ENCODE measurements around the gene ZBTB17. TPM values are rescaled to one million over a fixed set of nuclear protein-coding genes. Genes with fewer than 3 reads are reported as not detected.

Gene ZBTB17
- total and polyA plus RNA-seq, 5 donors from 2014 or later, result 13.5 to 93.0 (median 18.1) TPM

- DNase-seq (no peak), ATAC-seq (ENCODE audit: low read depth in 2 of 2) (no peak)
- Mint-ChIP-seq H3K36me3 (peaks cover 10% of the 10 kb centered on the region), H3K9me3 (peaks cover 0 to 1% (median 0%) of the 10 kb centered on the region in 7 donors), H3K27ac (no peak overlapping the region), H3K4me3 (no peak overlapping the region), H3K4me1 (peaks cover 34 to 77% (median 54%) of the 10 kb centered on the region in 4 donors), H3K27me3 (no peaks in the 10 kb centered on the region)
- H3K27ac ChIP-seq (ENCODE audit: insufficient read depth, low read length, poor library complexity, severe bottlenecking), result no peak overlapping the region
- H3K4me1 ChIP-seq (ENCODE audit: control insufficient read depth, insufficient read depth, low read length, poor library complexity, severe bottlenecking), result peaks cover 22% of the 10 kb centered on the region
- H3K9me3 ChIP-seq (ENCODE audit: control insufficient read depth in 2 of 2, low read length in 2 of 2), result no peaks in the 10 kb centered on the region
- H3K36me3 ChIP-seq (ENCODE audit: control insufficient read depth, insufficient read depth, low read length), result peaks cover 4% of the 10 kb centered on the region
- no peaks in the 10 kb centered on the region for H3K27me3 ChIP-seq (ENCODE audit: control insufficient read depth, insufficient read depth, low read length)
- no peak overlapping the region for H3K4me3 ChIP-seq (ENCODE audit: low read depth, low read length)
These were observed 15.1 kb downstream of the ZBTB17 start for GRCh38 chr1:15960808-15961207.

GRCh38 chr1:15959827-15960446, 16.0 kb downstream of the ZBTB17 start:
- no peak overlapping the region for H3K27ac ChIP-seq (ENCODE audit: insufficient read depth, low read length, poor library complexity, severe bottlenecking)
- Mint-ChIP-seq H3K27me3 (no peaks in the 10 kb centered on the region), H3K4me1 (peaks cover 29 to 74% (median 49%) of the 10 kb centered on the region in 4 donors), H3K4me3 (peak overlapping the region in 1 of 4 donors; percentile 20), H3K36me3 (peaks cover 10% of the 10 kb centered on the region), H3K27ac (peak overlapping the region; percentile 23 to 79 (median 46)), H3K9me3 (peaks cover 0 to 1% (median 0%) of the 10 kb centered on the region in 7 donors)
- H3K4me1 ChIP-seq (ENCODE audit: control insufficient read depth, insufficient read depth, low read length, poor library complexity, severe bottlenecking), result peaks cover 14% of the 10 kb centered on the region
- H3K36me3 ChIP-seq (ENCODE audit: control insufficient read depth, insufficient read depth, low read length), result peaks cover 4% of the 10 kb centered on the region
- ATAC-seq (ENCODE audit: low read depth in 2 of 2) (no peak), DNase-seq (no peak)
- H3K27me3 ChIP-seq (ENCODE audit: control insufficient read depth, insufficient read depth, low read length), result no peaks in the 10 kb centered on the region
- H3K4me3 ChIP-seq (ENCODE audit: low read depth, low read length), result no peak overlapping the region
- H3K9me3 ChIP-seq (ENCODE audit: control insufficient read depth in 2 of 2, low read length in 2 of 2), result no peaks in the 10 kb centered on the region

GRCh38 chr1:15959424-15959823, 16.5 kb downstream of the ZBTB17 start:
- ATAC-seq (ENCODE audit: low read depth in 2 of 2) (no peak), DNase-seq (no peak)
- peaks cover 4% of the 10 kb centered on the region for H3K36me3 ChIP-seq (ENCODE audit: control insufficient read depth, insufficient read depth, low read length)
- H3K4me1 ChIP-seq (ENCODE audit: control insufficient read depth, insufficient read depth, low read length, poor library complexity, severe bottlenecking), result peaks cover 11% of the 10 kb centered on the region
- H3K9me3 ChIP-seq (ENCODE audit: control insufficient read depth in 2 of 2, low read length in 2 of 2), result no peaks in the 10 kb centered on the region
- H3K27me3 Mint-ChIP-seq, result no peaks in the 10 kb centered on the region
- H3K27ac Mint-ChIP-seq, result peak overlapping the region in 2 of 3 donors; percentile 46 to 79
- H3K9me3 Mint-ChIP-seq, result peaks cover 0 to 1% (median 0%) of the 10 kb centered on the region in 7 donors
- no peak overlapping the region for H3K4me3 Mint-ChIP-seq
- H3K36me3 Mint-ChIP-seq, result peaks cover 10% of the 10 kb centered on the region
- H3K27ac ChIP-seq (ENCODE audit: insufficient read depth, low read length, poor library complexity, severe bottlenecking), result no peak overlapping the region
- no peak overlapping the region for H3K4me3 ChIP-seq (ENCODE audit: low read depth, low read length)
- H3K4me1 Mint-ChIP-seq, result peaks cover 28 to 71% (median 46%) of the 10 kb centered on the region in 4 donors
- H3K27me3 ChIP-seq (ENCODE audit: control insufficient read depth, insufficient read depth, low read length), result no peaks in the 10 kb centered on the region

GRCh38 chr1:15958793-15959192, 17.1 kb downstream of the ZBTB17 start:
- Mint-ChIP-seq H3K4me3 (no peak overlapping the region), H3K4me1 (peaks cover 22 to 71% (median 46%) of the 10 kb centered on the region in 4 donors), H3K36me3 (peaks cover 10% of the 10 kb centered on the region), H3K27me3 (no peaks in the 10 kb centered on the region), H3K27ac (peak overlapping the region in 1 of 3 donors; percentile 86), H3K9me3 (peaks cover 0 to 1% (median 0%) of the 10 kb centered on the region in 7 donors)
- Histone ChIP-seq H3K36me3 (ENCODE audit: control insufficient read depth, insufficient read depth, low read length) (peaks cover 4% of the 10 kb centered on the region), H3K9me3 (ENCODE audit: control insufficient read depth in 2 of 2, low read length in 2 of 2) (no peaks in the 10 kb centered on the region), H3K4me1 (ENCODE audit: control insufficient read depth, insufficient read depth, low read length, poor library complexity, severe bottlenecking) (peaks cover 5% of the 10 kb centered on the region), H3K27me3 (ENCODE audit: control insufficient read depth, insufficient read depth, low read length) (no peaks in the 10 kb centered on the region), H3K4me3 (ENCODE audit: low read depth, low read length) (no peak overlapping the region), H3K27ac (ENCODE audit: insufficient read depth, low read length, poor library complexity, severe bottlenecking) (no peak overlapping the region)
- no peak for ATAC-seq (ENCODE audit: low read depth in 2 of 2)
- no peak for DNase-seq

- no peak overlapping the region for H3K4me3 ChIP-seq (ENCODE audit: low read depth, low read length)
- Mint-ChIP-seq H3K36me3 (peaks cover 10% of the 10 kb centered on the region), H3K9me3 (peaks cover 0 to 1% (median 0%) of the 10 kb centered on the region in 7 donors), H3K27me3 (no peaks in the 10 kb centered on the region), H3K27ac (peak overlapping the region in 1 of 3 donors; percentile 74), H3K4me3 (peak overlapping the region in 1 of 4 donors; percentile 58), H3K4me1 (peaks cover 16 to 67% (median 45%) of the 10 kb centered on the region in 4 donors)
- no peaks in the 10 kb centered on the region for H3K9me3 ChIP-seq (ENCODE audit: control insufficient read depth in 2 of 2, low read length in 2 of 2)
- H3K27me3 ChIP-seq (ENCODE audit: control insufficient read depth, insufficient read depth, low read length), result no peaks in the 10 kb centered on the region
- no peak for DNase-seq
- H3K36me3 ChIP-seq (ENCODE audit: control insufficient read depth, insufficient read depth, low read length), result peaks cover 4% of the 10 kb centered on the region
- H3K27ac ChIP-seq (ENCODE audit: insufficient read depth, low read length, poor library complexity, severe bottlenecking), result no peak overlapping the region
- ATAC-seq (ENCODE audit: low read depth in 2 of 2), result no peak
- H3K4me1 ChIP-seq (ENCODE audit: control insufficient read depth, insufficient read depth, low read length, poor library complexity, severe bottlenecking), result no peaks in the 10 kb centered on the region
These were observed 17.8 kb downstream of the ZBTB17 start for GRCh38 chr1:15958111-15958510.

- peaks cover 14% of the 10 kb centered on the region for H3K36me3 Mint-ChIP-seq
- no peaks in the 10 kb centered on the region for H3K9me3 ChIP-seq (ENCODE audit: control insufficient read depth in 2 of 2, low read length in 2 of 2)
- H3K27me3 ChIP-seq (ENCODE audit: control insufficient read depth, insufficient read depth, low read length), result no peaks in the 10 kb centered on the region
- no peak overlapping the region for H3K4me3 ChIP-seq (ENCODE audit: low read depth, low read length)
- peaks cover 20 to 71% (median 45%) of the 10 kb centered on the region in 4 donors for H3K4me1 Mint-ChIP-seq
- peak overlapping the region in 2 of 4 donors; percentile 2 to 25 for H3K4me3 Mint-ChIP-seq
- no peaks in the 10 kb centered on the region for H3K27me3 Mint-ChIP-seq
- H3K27ac Mint-ChIP-seq, result peak overlapping the region in 2 of 3 donors; percentile 69 to 74
- ATAC-seq (ENCODE audit: low read depth in 2 of 2), result no peak
- peaks cover 2% of the 10 kb centered on the region for H3K4me1 ChIP-seq (ENCODE audit: control insufficient read depth, insufficient read depth, low read length, poor library complexity, severe bottlenecking)
- peaks cover 0 to 1% (median 0%) of the 10 kb centered on the region in 7 donors for H3K9me3 Mint-ChIP-seq
- H3K27ac ChIP-seq (ENCODE audit: insufficient read depth, low read length, poor library complexity, severe bottlenecking), result no peak overlapping the region
- no peak for DNase-seq
- peaks cover 4% of the 10 kb centered on the region for H3K36me3 ChIP-seq (ENCODE audit: control insufficient read depth, insufficient read depth, low read length)
These were observed 18.4 kb downstream of the ZBTB17 start for GRCh38 chr1:15957221-15958095.

GRCh38 chr1:15956150-15956549, 19.8 kb downstream of the ZBTB17 start:
- H3K4me3 ChIP-seq (ENCODE audit: low read depth, low read length), result no peak overlapping the region
- peak overlapping the region; percentile 16 to 67 (median 61) for H3K27ac Mint-ChIP-seq
- H3K27me3 ChIP-seq (ENCODE audit: control insufficient read depth, insufficient read depth, low read length), result no peaks in the 10 kb centered on the region
- peaks cover 4% of the 10 kb centered on the region for H3K36me3 ChIP-seq (ENCODE audit: control insufficient read depth, insufficient read depth, low read length)
- H3K4me1 ChIP-seq (ENCODE audit: control insufficient read depth, insufficient read depth, low read length, poor library complexity, severe bottlenecking), result peaks cover 12% of the 10 kb centered on the region
- H3K27me3 Mint-ChIP-seq, result no peaks in the 10 kb centered on the region
- ATAC-seq (ENCODE audit: low read depth in 2 of 2), result no peak
- H3K36me3 Mint-ChIP-seq, result peaks cover 14% of the 10 kb centered on the region
- no peak overlapping the region for H3K4me3 Mint-ChIP-seq
- H3K9me3 ChIP-seq (ENCODE audit: control insufficient read depth in 2 of 2, low read length in 2 of 2), result no peaks in the 10 kb centered on the region
- H3K9me3 Mint-ChIP-seq, result peaks cover 0 to 1% (median 0%) of the 10 kb centered on the region in 7 donors
- no peak for DNase-seq
- H3K27ac ChIP-seq (ENCODE audit: insufficient read depth, low read length, poor library complexity, severe bottlenecking), result no peak overlapping the region
- peaks cover 22 to 81% (median 48%) of the 10 kb centered on the region in 4 donors for H3K4me1 Mint-ChIP-seq
